Activated CD8-positive, alpha-beta memory T cell treated with anti-CD3 and anti-CD28 coated beads, Interleukin-2, amount 50 U/mL, for 4 hours (primary cell): ENCODE measurements around the gene MAL.

Experiments
- DNase-seq: peaks from one replicate; pipeline ENCODE4 v3.0.0-alpha.2; 2020

MAL gene

DNA sequence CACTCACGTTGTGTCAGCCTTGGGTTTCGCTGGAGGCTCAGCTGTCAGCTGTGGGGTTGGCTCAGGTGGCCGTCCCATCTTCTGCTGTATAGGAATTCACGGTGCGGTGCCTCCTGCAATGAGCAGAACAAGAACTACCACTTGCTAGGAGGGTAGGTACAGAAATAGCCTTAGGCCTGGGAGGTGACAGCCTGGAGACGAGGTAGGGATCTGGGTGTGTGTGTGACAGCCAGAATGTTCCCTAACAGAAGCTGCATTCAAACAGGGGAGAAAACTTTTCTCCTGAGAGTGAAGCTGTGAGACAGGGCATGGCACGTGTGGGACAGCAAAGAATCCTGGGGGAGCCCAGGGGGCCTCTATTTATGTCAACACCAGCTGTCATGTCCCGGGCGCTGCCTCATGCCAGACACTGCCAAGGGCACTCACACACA lies 8.4 kb upstream of the MAL start:
- DNase-seq: no peak

DNA sequence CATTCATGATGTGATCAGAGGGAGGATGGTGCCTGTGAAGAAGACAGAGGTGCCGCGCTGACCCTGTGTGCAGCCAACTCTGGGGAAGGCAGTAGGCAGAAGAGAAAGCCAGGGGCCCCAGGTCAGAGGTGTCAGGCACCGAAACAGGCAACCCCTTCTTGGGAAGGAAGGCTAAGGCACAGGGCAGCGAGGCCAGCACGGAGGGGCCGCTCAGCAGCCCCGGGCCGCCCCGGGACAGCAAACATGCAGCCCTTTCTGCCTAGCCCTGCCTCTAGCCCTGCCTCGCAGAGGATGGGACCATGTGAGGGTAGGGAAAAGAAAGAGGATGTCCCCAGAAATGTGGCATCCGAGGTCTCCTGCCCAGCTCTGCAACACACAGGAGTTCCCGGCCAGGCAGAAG lies 7.7 kb upstream of the MAL start:
- no peak for DNase-seq

DNA sequence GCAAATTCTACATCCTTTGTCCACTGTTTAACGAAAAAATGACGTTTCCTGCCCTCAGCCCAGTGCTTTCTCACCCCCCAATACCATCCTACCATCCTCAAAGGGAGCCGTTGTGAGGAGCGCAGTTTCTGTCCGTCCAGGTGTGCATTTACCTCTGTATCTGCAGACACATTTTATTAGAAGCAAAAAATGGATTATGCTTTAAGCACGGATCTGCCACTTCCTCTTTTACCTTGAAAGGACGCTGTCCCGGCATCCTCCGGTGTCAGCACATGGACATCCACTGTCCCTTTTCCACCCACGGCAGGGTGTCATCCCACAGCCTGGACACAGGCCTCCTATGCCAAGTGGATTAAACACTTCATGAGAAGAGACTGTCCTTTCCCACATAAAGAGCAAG lies 7.2 kb upstream of the MAL start:
- no peak for DNase-seq

GRCh38 chr2:95018861-95019550 lies 6.5 kb upstream of the MAL start:
- DNase-seq: no peak

- no peak for DNase-seq
Observed at GRCh38 chr2:95019572-95019971, 5.9 kb upstream of the MAL start.

- DNase-seq: no peak
Observed at GRCh38 chr2:95020275-95021022, 5.1 kb upstream of the MAL start.

- no peak for DNase-seq
Observed at GRCh38 chr2:95021023-95021416, 4.5 kb upstream of the MAL start.

DNA sequence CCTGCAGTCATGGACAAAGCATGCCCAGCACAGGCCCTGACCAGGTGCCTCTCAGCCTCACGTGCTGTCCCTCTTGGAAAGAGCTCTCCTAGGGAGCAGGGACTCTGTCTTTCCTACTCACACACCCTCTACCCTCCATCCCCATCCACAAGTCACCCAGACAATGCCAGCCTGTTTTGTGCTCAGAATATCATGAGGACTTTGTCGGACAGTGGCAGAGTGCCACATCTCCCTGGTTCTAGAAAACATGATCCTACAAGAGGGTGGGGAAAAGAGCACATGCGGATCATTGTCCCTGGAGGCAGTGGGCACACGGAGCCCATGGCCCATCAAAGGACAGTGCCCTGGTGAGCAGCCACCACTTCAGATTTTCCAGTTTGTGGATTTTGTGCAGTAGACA lies 3.7 kb upstream of the MAL start:
- DNase-seq: no peak

DNA sequence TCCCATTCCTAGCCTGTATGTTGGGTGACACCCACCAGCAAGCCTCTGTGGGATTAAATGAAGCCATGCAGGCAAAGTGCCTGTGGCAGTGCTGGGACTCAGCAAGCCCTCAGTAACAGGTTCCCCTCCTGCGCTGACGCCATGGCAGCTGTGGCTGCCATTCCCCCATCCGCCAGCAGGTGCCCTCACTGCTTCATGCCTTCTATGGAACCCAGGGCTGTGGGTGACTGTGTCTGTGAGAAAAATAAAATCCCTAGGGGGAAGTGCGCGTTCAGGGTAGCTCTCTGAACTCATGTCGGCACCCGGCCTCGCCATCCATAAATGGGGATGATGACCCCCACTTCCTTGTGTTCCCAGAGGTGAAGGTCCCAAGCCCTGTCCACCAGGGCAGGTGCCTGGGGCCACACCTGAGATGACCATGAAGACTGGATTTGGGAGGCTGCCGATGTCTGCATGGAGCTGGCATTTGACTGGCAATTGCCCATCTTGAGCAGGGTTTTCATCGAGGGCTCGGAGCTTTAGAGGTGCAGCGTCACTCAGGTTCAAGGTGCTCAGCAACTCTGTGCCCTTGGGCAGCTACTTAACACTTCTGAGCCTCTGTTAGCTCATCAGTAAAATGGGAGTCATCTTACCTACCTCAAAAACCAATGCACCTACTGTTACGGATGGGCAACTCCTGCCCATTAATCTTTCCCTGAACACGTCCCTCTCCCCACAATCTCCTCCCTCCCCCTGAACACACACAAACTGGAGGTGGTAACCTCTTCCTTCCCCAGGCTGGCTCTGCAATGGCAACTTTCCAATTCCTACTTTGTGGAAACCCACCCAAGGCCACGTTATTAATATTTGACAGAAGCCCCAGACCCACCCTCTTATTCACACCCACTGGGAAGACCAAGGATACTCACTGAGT lies 2.9 kb upstream of the MAL start:
- DNase-seq: peak; percentile 85

DNA sequence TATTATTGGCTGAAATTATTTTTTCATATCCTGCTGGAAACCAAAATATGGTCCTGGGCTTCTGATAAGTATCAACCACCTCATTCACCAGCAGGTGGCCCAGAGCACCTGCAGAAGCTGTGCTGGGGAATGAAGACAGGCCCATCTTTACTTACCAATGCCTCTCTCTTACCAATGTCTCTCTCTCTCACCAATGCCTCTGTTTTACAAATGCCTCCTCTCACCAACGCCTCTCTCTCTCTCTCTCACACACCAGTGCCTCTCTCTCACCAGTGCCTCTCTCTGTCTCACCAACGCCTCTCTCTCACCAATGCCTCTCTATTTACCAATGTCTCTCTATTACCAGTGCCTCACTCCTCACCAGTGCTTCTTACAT lies 2.3 kb upstream of the MAL start:
- DNase-seq: peak; percentile 56

- DNase-seq: no peak
Observed at GRCh38 chr2:95024371-95024770, 1.1 kb upstream of the MAL start.

GRCh38 chr2:95024960-95025405 lies 525 bp upstream of the MAL start:
- DNase-seq: no peak

- DNase-seq: no peak
Observed at GRCh38 chr2:95026471-95027368, 1.2 kb downstream of the MAL start.

DNA sequence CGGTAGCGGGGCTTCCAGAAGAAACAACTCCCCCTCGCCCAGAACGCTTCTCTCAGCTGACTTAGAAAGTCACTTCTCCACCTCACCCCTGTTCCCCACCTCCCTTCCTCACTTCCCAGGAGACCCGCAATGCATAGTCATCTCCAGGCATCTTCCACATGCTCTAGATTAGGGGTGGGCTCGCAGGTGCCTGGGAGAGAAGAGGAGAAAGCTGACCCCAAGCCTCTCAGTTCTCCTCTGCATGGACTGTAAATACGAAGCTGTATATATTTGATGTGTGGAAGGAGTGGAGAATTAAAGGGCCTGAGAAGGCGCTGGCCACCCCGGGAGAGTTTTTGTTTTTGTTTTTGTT lies 1.8 kb downstream of the MAL start:
- DNase-seq: no peak

DNA sequence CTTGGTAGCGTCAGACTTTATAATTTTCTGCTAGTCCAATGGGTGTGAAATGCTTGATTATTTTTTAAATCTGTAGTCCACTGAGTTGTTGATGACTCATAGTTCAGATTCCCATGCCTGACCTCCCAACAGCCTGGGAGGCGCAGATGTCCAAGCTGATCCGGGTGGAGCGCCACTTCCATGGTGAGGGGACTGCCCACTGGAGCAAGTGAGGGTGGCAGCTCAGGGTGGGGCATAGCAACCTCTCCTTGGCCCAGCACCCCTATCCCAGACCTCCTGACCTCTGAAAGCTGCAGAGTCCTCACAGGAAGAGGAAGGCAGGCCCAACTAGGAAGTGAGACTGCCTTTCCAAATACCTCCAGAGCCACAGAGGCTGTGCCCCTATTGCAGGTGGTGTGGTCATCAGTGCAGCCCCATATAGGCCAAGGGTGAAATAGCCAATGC lies 4.4 kb downstream of the MAL start:
- DNase-seq: no peak

GRCh38 chr2:95030496-95030895 lies 5.0 kb downstream of the MAL start:
- DNase-seq: no peak

DNA sequence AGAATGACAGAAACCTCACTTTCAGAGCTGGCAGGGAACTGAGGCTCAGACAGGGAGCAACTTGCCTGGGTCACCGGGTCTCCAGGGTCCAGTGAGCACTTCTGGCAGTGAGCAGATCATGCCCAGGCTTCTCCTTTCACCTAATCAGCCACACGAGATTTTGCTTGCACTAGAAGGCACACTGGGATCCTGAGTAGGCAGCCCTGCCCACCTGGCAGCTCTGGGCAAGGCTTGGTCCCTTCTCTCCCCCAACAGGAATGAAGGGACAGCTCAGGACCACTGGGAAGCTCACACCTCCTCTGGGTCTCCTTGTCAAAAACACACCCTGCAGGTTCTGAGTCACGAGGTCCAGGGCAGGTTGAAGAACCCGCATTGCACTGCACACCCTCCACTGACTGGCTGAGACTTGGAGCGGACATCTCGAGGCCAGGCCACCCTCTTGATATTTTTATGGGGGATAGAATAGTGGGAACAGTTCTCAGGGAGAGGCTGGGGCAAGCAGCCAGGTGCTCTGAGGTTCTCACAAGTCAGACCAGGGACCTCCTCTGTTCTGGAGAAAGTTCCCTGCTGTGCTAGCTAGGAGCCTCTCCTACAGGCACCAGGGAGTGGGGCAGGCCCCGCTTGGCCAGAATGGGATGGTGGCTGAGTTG lies 5.7 kb downstream of the MAL start:
- DNase-seq: no peak

- no peak for DNase-seq
Observed at GRCh38 chr2:95031726-95032116, 6.2 kb downstream of the MAL start.

- DNase-seq: no peak
Observed at GRCh38 chr2:95032341-95032740, 6.8 kb downstream of the MAL start.

DNA sequence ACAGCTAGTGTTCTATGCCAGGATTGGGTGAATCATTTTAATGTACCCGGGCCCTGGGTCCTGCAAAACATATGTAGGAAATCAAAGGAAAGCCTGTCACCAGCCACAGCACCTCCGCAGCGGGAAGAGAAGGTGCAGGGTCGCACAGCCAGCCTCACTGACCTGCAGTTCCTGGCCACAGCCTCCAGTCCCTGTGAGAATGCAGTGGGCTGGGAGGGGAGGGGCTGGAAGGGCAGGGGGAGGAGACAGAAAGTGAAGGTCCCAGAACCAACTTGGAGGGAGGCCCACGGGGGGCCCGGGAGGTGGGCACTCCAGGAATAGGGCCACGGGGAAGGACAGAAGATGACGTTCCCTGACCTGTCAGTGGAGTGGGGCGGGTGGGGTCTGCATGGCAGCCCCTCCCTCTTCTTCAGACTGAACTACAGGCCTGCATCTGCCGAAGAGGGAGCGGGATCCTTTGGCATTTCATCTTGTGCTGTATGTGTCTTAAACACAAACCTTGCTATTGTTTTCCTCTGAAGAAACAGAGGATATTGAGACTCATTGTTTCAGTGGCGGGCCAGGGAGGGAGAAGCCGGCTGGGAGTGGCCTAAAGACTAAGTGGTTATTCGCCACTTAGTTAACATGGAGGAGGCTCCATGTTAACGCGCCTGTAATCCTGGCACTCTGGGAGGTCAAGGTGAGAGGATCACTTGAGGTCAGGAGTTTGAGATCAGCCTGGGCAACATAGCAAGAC lies 7.5 kb downstream of the MAL start:
- no peak for DNase-seq

- no peak for DNase-seq
Observed at GRCh38 chr2:95034221-95034620, 8.7 kb downstream of the MAL start.
